HL-60 (cell line): ENCODE results near the gene GPR141.

Experiments
- DNase-seq, 2 experiments: peaks; one replicate each; pipeline ENCODE4 v3.0.0-alpha.2; 2010 to 2020; ENCODE audit warnings: low read depth in 1 of 2, low spot score in 1 of 2
- H3K27ac ChIP-seq: fragments of 250-450 bp; sonication (Bioruptor Pico); replicated peaks from 2 replicates; pipeline ENCODE4 v1.5.1; 2020; ENCODE audit warnings: mild to moderate bottlenecking, moderate library complexity
- H3K27me3 ChIP-seq: fragments of 250-450 bp; sonication (Bioruptor Pico); 2 replicates; pipeline ENCODE4 v1.5.1; 2021; ENCODE audit warnings: mild to moderate bottlenecking, moderate library complexity; ENCODE audit not compliant: insufficient read depth, poor library complexity, severe bottlenecking
- H3K4me3 ChIP-seq: replicated peaks from 2 replicates; pipeline ENCODE4 v1.5.1; 2011; ENCODE audit warnings: mild to moderate bottlenecking, control low read depth, low read length; ENCODE audit not compliant: insufficient read depth
- GABPA ChIP-seq: IDR thresholded peaks from 2 replicates; pipeline ENCODE4 v1.6.1; 2012; ENCODE audit warnings: low read depth
- POLR2AphosphoS5 ChIP-seq: IDR thresholded peaks from 2 replicates; pipeline ENCODE4 v1.6.1; 2012; ENCODE audit warnings: low read depth
- REST ChIP-seq: IDR thresholded peaks from 2 replicates; pipeline ENCODE4 v1.6.1; 2012; ENCODE audit warnings: low read depth; ENCODE audit not compliant: insufficient replicate concordance
- SPI1 ChIP-seq: IDR thresholded peaks from 2 replicates; pipeline ENCODE4 v1.6.1; 2012; ENCODE audit warnings: low read depth, mild to moderate bottlenecking, borderline replicate concordance
- TF ChIP-seq, protein P1 (sequence below): IDR thresholded peaks from one replicate; pipeline ENCODE4 v1.5.1; 2011; ENCODE audit warnings: low read length, control low read depth, inconsistent platforms; ENCODE audit not compliant: insufficient read depth

Gene GPR141

DNA sequence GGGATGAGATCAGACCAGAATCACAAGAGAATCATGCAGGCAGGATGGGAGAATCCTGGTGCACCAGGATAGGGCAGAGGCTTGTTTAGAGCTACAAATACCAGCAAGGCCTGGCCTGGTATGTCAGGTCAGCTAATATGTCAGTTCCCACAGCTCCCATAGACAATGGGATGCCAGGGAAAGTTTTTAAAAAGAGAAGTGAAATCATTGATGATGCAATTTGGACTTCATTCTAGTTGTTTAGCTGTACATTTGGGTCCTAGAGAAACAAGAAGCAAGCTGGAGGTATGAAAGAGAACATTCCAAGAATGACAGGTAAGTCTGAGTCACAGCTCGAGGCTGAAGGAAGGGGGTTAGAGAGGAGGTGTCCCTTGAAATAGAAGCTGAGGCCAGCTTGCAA, 45.2 kb downstream of the GPR141 start:
- no peak for DNase-seq
- no peak for TF ChIP-seq GABPA
- peak; percentile 64; the same call in 1 of the 2 replicates for TF ChIP-seq SPI1
- TF ChIP-seq, protein P1, sequence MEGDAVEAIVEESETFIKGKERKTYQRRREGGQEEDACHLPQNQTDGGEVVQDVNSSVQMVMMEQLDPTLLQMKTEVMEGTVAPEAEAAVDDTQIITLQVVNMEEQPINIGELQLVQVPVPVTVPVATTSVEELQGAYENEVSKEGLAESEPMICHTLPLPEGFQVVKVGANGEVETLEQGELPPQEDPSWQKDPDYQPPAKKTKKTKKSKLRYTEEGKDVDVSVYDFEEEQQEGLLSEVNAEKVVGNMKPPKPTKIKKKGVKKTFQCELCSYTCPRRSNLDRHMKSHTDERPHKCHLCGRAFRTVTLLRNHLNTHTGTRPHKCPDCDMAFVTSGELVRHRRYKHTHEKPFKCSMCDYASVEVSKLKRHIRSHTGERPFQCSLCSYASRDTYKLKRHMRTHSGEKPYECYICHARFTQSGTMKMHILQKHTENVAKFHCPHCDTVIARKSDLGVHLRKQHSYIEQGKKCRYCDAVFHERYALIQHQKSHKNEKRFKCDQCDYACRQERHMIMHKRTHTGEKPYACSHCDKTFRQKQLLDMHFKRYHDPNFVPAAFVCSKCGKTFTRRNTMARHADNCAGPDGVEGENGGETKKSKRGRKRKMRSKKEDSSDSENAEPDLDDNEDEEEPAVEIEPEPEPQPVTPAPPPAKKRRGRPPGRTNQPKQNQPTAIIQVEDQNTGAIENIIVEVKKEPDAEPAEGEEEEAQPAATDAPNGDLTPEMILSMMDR, result no peak
- H3K27me3 ChIP-seq, result no peaks in the 10 kb centered on the region
- H3K27ac ChIP-seq, result peak overlapping the region; percentile 36
- no peak overlapping the region for H3K4me3 ChIP-seq

DNA sequence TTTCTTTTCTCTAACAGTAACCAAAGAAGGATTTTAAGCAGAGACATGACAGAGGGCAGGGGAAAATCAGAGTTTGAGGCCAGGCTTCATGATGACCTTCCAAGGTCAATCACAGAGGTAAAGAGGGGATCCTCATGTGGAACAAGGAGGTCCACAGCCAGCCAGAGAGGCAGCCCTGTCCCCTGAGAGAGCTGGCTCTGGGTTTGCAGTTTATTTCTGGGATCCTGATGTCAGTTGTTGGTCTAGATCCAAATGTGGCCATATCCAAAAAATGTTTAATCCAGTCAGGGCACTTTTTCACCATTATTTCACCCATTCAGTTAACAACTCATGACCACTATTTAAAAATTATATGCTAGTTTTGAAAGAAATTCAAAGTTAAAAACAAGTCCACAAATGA, 45.6 kb downstream of the GPR141 start:
- Histone ChIP-seq H3K4me3 (no peak overlapping the region), H3K27me3 (no peaks in the 10 kb centered on the region), H3K27ac (peak overlapping the region; percentile 36)
- TF ChIP-seq REST (no peak), GABPA (no peak), POLR2AphosphoS5 (no peak), SPI1 (no peak)
- TF ChIP-seq, protein P1, result no peak
- no peak for DNase-seq

DNA sequence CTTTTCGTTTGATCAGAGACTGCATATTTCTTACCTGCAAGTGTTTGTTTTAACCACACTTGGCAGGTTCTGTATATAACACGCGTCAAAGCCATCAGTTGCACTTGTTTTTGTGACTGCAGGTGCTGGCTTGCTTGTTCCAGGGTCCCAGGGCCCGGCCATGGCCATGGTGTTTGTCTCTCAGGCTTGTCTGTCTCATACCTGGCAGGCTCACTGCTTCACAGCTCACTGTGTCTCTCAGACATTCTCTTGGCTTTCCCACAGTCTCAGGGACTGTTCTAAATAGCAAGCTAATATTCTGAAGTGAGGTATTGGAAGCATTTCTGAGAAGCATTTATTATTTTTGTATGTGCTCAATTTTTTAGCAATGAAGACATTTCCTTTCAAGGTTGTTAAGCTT, 46.9 kb downstream of the GPR141 start:
- DNase-seq, result no peak

DNA sequence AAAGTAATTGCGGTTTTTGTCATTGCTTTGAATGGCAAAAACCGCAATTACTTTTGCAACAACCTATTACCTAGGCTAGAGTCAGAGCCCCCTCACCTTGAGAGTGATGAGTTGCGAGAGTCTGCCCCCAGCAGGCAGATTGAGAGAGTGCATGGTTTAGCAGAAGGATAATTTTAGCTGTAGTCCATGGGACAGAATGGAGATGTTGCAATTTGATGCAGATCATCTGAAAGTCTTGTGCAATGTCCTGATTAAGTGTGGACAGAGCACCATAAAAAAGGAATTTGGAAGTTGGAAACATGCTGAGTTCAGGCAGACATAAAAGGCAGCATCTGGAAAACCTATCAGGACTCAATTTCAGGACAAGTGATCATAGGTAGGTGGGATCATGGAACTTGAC, 48.7 kb downstream of the GPR141 start:
- H3K27me3 ChIP-seq, result no peaks in the 10 kb centered on the region
- TF ChIP-seq, protein P1, result peak; percentile 78
- TF ChIP-seq GABPA, result no peak
- H3K4me3 ChIP-seq, result no peak overlapping the region
- 0 out of 2 replicates have a peak overlapping the region, but pooled peaks have one; percentile 9 for H3K27ac ChIP-seq
- peak; percentile 89 to 90 for DNase-seq

More for the DNA sequence above, 46.9 kb downstream of the GPR141 start:
- Histone ChIP-seq H3K4me3 (no peak overlapping the region), H3K27ac (no peak overlapping the region), H3K27me3 (no peaks in the 10 kb centered on the region)
- TF ChIP-seq GABPA (no peak), SPI1 (no peak)
- TF ChIP-seq, protein P1, result no peak

DNA sequence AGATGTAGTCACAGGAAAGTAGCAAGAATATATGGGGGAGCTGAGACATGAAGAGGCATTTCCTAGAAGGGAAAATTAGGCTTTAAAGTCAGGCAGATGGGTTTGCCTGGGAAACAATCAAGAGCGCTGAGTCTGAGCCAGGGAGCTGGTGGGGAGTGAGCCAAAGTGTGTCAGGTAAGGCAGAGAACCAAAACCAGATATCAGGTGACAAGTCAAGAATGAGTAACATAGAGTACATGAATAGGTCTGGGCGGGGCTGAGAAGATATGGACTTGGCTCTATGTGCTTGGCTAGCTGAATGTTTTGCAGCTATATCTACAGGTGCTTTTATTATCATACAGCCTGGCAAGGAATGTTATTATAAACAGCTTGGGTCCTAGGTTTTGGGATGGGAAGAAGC, 49.3 kb downstream of the GPR141 start:
- TF ChIP-seq GABPA (no peak), SPI1 (no peak), REST (no peak), POLR2AphosphoS5 (no peak)
- TF ChIP-seq, protein P1, result no peak
- no peak for DNase-seq
- 0 out of 2 replicates have a peak overlapping the region, but pooled peaks have one; percentile 9 for H3K27ac ChIP-seq
- H3K4me3 ChIP-seq, result no peak overlapping the region
- no peaks in the 10 kb centered on the region for H3K27me3 ChIP-seq
